Fibroblast of skin of scalp (primary cell): ENCODE data around the gene ERC1.
"Not testable (repeated sequence)": the region's sequence is repeated elsewhere in the genome, so short reads cannot be mapped to it uniquely, and the experiment has no call there.

Experiments
- DNase-seq: peaks from one replicate; pipeline ENCODE4 v3.0.0-alpha.2; 2013

Gene ERC1

DNA sequence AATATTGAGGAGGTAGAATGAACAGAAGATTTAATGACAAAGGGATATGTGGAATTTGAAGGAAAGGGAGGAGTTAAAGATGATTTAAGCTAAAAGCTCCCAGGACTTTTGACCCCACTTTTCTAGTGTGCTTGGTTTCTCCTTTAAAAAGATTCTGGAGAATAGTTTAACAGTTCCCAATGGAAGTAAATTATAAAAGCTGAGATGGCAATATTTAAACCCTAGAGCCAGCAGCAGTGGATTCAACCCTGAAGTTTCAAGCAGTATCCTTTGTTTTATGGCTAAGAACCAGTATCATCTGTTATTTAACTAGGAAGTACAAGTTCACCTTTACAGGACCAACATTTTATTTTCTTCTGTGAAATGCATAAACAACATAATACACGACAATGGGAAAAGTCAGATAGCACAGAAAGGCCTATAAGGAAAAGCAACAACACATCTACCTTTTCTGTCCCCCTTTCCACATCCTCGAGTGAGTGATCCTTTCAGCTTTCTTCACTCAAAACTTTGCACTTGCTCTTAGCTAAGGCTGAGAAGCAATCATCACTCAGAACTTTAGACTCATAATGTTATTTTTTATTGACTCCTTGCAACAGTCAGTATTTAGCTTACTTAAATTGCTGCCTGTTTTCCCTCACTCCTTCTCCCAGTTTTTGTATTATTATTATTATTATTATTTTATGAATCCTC, 338.9 kb downstream of the ERC1 start:
- DNase-seq: no peak

DNA sequence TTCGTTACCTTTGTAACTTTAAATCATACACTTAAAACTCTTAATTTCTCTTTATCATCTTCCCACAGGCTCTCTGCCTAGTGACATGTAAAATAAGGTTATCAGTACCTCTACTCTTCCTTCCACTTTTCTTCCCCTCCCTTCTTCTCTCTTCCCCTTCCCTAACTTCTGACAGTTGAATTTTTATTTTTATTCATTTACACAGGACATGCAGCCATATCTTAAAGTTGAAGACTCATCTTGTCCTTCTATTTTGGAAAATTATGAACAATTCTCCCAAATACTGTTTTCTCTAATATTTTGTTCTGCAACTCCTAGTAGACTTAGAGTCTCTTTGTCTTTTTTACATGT, 339.4 kb downstream of the ERC1 start:
- DNase-seq: no peak

DNA sequence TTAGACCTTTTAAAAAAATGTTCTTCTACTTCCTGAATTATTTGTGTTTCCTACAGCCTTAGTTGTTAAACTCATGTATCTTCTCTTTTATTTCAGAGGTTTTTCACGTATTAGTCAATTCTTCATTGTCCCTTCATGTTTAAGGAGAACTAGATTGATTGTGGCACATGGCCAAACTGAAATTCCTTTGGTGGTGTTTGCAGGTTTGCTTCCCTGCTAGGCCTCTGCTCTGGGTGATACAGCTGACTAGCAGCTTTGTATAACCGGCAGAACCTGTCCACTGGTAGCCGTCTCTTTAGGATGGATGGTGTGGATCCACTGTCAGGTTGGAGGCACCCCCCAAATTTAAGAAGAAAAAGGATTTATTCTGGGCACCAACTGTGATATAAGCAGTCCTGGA, 341.3 kb downstream of the ERC1 start:
- no peak for DNase-seq

DNA sequence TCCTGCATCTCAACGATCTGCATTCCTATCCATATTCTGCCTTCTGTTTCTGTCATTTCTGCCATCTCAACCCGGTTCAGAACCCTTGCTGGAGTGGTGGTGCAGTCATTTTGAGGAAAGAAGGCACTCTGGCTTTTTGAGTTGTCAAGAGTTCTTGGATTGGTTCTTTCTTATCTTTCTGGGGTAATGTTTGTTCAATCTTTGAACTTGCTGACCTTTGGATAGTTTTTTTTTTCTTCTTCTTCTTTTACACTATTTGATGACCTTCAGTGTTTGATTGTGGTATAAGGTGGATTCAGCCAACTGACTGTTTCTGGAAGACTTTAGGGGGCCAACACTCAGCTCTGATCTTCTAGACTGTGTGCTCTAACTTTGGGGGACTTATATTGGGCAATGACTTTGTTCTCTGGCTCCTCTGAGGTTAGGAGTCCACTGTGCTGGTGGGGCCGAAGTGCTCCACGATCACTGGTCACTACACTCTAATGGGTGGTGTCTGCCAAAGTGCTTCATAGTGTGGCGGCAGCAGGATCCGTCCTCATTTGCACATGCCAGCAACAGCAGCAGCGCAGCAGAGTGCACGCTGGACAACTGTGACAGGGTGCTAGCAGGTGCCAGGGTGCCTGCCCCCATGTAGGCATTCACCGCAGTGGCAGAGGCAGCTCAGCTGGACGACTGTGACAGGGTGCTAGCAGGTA, 347.6 kb downstream of the ERC1 start:
- DNase-seq: no peak

DNA sequence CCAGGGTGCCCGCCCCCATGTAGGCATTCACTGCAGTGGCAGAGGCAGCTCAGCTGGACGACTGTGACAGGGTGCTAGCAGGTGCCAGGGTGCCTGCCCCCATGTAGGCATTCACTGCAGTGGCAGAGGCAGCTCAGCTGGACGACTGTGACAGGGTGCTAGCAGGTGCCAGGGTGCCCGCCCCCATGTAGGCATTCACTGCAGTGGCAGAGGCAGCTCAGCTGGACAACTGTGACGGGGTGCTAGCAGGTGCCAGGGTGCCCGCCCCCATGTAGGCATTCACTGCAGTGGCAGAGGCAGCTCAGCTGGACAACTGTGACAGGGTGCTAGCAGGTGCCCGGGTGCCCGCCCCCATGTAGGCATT, 348.1 kb downstream of the ERC1 start:
- DNase-seq: not testable (repeated sequence)

DNA sequence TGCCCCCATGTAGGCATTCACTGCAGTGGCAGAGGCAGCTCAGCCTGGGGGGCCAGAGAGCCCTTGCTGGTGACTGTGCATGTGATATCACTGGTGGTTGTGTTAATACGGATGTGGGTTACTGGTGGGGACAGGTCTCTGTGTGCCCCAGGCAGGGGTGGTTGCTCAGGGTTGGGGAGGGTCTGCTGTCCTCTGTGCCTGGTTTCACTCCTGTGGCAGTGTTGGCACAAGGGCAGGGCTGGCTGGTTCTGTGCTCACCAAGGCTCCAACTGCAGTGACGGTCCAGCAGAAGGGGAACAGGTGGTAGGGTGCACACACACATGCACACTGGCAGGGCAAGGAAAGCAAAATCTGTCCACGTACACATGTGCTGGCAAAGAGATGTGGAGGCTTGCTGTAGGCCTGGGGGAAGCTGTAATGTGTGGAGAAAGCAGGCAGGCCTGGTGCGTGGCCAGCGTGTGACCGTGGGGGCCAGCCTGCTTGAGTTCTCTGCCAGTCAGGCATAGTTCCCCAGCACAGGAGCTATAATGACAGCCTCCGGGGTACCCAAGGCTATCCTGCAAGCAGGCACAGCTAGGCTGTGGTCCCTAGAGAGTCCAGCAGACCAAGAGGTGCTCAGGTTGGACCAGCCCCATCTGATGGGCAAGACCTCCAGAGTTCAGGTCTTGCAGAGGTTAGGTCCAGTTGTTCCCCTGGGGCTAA, 348.7 kb downstream of the ERC1 start:
- DNase-seq: no peak

DNA sequence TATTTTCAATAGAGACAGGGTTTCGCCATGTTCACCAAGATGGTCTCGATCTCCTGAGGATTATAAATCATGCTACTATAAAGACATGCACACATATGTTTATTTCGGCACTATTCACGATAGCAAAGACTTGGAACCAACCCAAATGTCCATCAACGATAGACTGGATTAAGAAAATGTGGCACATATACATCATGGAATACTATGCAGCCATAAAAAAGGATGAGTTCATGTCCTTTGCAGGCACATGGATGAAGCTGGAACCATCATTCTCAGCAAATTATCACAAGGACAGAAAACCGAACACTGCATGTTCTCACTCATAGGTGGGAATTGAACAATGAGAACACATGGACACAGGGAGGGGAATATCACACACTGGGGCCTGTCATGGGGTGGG, 350.2 kb downstream of the ERC1 start:
- DNase-seq: not testable (repeated sequence)

DNA sequence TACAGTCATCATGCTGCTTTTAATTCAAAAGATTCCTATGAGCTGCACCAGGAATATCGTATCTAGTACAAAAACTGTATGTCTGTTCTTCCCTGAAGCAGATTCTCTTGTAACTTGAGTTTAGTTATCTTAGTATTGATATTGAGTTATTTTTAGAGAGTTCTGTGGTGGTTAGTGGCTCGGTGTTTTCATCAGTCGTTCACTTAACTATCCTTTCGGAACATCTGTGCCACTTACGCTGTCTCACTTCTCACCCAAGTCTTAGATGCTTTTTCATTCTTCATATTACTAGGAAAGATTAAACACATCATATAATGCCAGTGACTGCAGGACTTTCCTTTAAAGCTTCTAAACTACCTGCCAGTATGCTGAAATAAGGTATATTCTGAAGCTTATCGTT, 352.4 kb downstream of the ERC1 start:
- no peak for DNase-seq

DNA sequence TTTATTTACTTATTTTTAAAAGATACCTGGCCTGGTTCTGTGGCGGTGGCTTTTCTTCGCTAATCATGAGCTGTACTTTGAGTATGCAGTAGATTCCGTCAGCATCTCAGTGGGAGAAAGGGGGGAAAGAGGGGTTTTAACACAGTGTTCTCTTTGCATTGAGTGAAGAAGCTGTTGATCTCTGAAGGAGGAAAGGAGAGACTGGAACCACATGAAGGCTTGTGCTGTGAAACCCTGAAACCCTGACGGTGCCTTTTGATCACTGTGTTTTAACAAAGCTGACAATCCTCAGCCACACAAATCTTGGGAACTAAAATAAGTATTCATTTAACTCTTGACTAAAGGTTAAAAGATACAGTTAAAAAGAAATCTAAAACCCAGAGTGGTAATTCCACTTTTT, 353.2 kb downstream of the ERC1 start:
- no peak for DNase-seq

DNA sequence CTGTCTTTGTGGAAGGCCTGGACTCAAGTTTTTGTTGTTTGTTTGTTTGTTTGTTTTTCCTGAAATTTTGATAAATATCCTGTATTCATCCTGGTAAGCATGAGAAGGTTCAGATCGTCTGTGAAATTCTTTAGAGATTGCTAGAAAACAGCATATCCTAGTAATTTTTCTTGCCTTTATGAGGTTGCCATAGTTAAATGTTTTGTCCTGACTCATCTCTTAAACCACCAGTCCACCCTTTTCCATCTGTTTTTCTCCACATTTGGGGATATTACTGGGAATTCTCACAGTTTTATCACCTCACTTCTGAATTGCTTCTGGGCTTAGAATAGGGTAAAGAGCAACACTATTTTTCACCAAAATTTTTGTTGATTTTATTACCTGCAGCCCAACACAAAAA, 355.1 kb downstream of the ERC1 start:
- DNase-seq: peak; percentile 64

DNA sequence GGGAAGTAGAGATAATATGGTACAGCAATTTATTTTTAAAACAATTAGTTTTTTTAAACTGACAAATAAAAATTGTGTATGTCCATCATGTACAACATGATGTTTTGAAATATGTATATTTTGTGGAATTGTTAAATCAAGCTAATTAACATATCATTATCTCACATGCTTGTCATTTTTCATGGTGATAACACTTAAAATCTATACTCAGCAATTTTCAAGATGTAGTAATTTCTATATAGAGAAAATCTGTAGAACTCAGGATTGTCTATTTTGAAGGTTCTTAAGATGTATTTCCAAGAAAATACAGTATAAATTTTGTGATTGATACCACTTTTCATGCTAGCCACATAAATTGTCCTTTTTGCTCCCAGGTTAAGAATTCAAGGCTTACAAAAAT, 356.3 kb downstream of the ERC1 start:
- DNase-seq: no peak

DNA sequence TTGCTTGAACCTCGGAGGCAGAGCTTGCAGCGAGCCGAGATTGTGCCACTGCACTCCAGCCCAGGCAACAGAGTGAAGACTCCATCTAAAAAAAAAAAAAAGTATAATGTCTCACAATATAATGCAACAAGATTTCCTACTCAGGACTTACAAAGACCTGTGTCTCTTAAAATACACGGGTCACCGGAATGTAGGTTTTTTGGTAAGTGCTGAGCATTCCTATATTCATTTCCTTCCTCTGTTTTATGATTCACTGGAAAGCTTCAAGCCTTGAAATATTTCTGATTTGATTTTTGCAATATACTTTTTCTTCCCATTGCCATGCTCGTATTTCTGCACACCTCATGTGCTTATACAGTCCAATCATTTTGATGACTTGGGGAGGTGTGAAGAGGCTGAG, 357.6 kb downstream of the ERC1 start:
- peak; percentile 31 for DNase-seq

DNA sequence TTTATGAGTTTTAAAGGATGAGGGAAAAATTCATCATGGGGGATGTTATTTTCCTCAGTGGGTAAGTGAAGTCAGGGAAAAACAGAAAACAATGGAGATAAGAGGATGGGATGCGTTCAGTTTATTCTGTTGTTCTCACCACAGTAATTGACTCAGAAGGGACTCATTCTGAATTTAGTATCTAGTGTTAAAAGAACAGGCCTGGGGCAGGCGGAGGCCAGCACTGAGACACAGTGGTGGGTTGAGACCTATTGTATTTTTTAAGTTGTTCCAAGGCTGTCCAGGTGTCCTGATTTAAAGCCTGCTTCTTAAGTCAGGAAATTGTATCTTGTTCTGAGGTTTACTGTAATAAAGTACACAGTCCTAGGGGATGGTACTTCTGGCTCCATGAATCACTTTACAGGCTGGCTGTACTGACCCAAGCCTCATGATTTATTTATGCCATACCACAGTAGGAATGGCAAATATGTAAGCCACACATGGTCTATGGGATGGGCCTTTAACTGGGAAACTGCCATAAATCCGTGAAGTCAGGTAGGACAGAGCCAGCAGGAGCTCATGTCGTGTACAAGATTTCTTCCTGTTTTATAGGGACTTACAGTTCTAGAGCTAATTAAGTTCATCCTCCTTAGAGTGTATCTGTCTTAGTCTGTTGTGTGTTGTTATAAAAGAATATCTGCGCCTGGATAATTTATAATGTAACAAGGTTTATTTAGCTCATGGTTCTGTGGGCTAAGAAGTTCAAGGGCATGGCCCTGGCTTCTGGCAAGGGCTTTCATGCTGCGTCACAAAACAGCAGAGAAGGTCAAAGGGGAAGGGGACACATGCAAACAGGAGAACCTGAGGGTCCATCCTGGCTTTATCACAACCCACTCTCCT, 359.3 kb downstream of the ERC1 start:
- DNase-seq: peak; percentile 89

DNA sequence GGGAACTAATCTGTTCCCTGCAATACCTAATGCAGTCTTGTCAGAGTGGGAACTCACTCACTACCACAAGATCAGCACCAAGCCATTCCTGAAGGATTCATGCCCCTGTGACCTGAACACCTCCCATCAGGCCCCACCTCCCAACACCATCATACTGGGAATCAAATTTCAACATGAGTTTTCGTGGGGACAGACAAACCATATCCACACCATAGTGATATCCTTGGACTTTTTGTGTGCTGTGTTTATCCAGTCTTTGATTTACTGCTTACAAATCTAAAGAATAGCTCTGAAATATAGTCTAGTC, 359.9 kb downstream of the ERC1 start:
- no peak for DNase-seq

DNA sequence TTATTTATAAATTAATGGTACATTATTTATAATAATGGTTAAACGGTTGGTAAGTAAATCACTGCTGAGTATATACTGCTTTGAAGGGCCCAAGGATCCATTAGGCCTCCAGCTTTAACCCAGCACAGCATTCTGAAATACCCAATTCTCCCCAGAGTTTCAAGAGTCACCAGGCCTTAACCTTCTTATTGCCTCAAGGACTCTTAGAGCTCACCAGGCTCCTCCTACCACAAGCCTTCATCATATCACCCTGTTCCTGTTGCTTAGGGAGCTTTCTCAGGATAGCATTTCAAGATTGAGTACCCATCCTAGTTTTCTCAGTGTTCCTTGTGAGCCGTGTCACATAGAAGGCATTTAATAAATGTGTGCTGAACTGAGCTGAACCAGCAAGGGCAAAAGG, 360.9 kb downstream of the ERC1 start:
- DNase-seq: peak; percentile 59

DNA sequence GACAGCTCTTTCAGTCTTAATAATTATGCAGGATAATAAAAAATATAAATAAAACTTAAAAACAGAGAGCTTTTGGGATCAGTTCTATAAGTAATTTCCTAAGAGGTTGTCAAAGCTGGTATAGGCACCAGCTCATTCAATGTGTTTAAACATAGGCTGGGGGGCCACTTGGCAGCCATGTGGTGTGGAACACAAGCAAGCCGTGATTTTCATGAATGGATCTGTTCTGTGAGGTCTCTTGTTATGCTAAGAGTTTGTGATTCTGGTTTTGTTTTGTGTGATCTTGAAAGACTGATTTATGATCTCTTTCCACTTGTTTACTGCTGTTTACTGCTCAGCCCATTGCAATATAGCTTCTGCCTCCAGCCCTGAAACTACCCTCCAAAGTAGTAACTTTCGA, 362.4 kb downstream of the ERC1 start:
- DNase-seq: no peak

DNA sequence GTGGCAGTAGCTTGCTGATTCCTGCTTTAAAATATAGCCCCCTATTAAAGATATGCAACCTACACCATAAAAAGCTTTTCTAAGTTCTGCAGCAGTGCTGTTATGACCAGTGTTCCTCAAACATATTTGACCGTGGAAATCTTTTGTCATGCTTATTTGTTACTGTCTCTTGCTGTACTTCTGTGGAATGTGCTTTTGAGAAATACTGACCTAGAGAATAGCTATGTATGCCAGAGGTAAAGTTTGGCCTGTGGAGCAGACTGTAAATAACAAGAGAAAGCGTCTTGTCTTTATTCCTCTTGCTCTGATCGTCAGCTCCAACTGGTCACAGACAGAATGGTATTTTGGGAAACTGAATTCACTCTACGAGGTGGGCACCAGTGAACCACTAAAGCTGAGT, 364.4 kb downstream of the ERC1 start:
- DNase-seq: no peak

DNA sequence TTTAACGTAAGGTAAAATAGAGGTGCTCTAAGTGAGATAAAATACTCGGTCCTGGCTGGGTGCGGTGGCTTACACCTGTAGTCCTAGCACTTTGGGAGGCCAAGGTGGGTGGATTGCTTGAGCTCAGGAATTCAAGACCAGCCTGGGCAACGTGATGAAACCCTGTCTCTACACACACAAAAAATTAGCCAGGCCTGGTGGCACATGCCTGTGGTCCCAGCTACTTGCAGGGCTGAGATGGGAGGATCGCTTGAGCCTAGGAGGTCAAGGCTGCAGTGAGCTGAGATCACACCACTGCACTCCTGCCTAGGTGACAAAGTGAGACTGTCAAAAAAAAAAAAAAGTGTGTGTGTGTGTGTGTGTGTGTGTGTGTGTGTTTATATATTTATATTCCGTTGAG, 364.8 kb downstream of the ERC1 start:
- not testable (repeated sequence) for DNase-seq

DNA sequence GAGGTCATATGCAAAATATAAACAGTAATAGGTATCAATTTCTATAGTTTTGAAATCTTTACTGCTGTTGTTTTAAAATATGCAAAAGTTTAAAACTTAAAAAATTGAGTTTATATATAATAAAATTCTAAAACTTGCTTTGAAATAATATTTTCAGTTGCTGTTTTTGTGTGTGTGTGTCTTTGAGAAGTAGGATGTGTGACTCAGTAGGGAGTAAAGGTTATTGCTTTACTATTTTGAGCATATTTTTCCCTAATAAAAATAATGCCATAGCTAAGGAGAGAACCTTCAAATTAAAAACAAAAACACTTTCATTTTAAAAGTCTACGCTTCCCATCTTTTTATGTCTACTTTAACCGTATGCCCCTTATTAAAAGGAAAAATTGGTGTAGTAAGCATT, 365.3 kb downstream of the ERC1 start:
- DNase-seq: no peak

DNA sequence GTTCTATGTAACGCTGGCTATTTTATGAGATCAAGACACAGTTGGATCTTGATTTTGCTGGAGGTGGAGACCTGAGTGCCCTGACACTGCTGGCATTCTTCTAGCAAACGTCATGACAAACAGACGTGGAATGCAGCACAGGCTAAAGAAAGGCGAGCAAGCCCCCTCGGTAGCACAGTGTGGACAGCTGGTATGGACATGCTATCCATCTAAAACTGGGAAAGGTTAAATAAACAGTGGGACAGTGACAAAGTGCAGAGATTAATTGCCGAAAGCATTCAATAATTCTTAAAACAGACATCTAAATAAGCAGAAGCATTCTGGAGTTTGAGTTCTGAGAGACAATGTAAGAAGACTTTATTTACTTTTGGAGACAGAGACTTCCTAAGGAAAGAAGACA, 366.1 kb downstream of the ERC1 start:
- peak; percentile 60 for DNase-seq

DNA sequence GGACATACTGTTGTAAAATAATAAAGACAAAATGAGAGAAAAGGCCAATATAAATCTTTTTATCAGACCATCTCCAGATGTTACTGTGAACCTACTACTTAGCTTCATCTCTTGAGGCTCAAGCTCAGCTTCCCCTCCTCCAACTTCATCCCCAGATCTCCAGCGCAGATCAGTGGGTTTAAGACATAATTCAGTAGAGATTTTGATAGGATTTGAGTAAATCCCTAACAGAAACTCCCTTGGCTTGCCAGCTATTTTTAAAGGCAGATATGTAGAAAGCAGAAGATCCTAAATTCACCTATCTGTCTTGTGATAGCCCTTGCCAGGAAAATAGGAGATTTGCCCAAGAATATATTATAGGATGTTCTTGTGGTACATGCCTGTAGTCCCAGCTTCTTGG, 366.7 kb downstream of the ERC1 start:
- no peak for DNase-seq

DNA sequence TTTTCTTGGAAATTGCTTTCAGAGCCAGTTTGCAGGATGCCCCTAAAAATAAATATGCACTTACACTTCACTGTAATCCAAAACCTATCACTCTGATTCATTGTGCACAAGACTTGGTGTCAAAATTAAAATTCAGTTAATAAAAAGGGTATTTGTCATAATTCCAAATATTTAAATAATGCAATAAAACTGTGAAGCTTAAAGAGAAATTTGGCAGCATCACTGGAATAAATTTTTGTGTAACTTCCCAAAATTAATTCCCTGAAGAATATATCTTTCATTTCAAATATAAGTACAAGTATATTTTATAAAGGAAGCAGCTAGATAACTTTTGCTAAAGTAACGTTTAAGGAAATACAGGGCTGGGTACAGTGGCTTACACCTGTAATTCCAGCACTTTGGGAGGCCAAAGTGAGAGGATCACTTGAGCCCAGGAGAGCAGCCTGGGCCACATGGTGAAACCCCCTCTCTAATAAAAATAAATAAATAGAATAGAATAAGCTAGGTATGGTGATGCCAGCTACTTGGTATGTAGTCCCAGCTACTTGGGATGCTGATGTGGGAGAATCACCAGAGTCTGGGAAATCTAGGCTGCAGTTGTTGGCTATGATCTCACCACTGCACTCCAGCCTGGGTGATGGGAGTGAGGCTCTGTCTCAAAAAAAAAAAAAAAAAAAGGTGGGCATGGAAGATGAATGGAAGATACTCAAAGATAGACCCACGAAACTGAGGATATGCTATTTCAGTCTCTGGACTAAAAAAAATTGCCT, 369.6 kb downstream of the ERC1 start:
- peak; percentile 93 for DNase-seq
